K562 (cell line): ENCODE measurements around the gene N4BP2. TPM values are rescaled to one million over a fixed set of nuclear protein-coding genes. Genes with fewer than 3 reads are reported as not detected.

Source experiments
- CCNT2 ChIP-seq: IDR thresholded peaks from 2 replicates; pipeline ENCODE4 v1.6.1; 2011; ENCODE audit warnings: borderline replicate concordance, low read depth, mild to moderate bottlenecking, moderate library complexity, mixed read lengths, low read length; ENCODE audit not compliant: insufficient read length; ENCODE audit errors: extremely low read depth
- CREB1 ChIP-seq, 2 experiments: sonication (generic) in 1 of 2; formaldehyde crosslinking in 1 of 2; IDR thresholded peaks; 2 replicates each; pipeline versions ENCODE4 v1.6.1 to v1.8.0; 2012 to 2022; ENCODE audit warnings: inconsistent platforms in 1 of 2, mild to moderate bottlenecking in 1 of 2, missing genetic modification reagents in 1 of 2, moderate library complexity in 1 of 2
- EP400 ChIP-seq: fragments of 450-650 bp; IDR thresholded peaks from 2 replicates; pipeline ENCODE4 v1.6.1; 2017; ENCODE audit warnings: antibody characterized with exemption, mild to moderate bottlenecking, moderate library complexity
- ETV1 ChIP-seq: fragments of 450-650 bp; conservative IDR thresholded peaks from 2 replicates; pipeline ENCODE4 v1.6.1; 2016; ENCODE audit warnings: missing genetic modification characterization, control low read depth, low read depth, missing compliant biosample characterization
- FOXK2 ChIP-seq, 2 experiments: fragments of 450-650 bp; IDR thresholded peaks in 1 of 2; conservative IDR thresholded peaks in 1 of 2; 2 replicates each; pipeline ENCODE4 v1.6.1; 2016; ENCODE audit warnings: low read depth in 2 of 2, mild to moderate bottlenecking in 1 of 2
- HNRNPLL ChIP-seq: fragments of 200-400 bp; formaldehyde crosslinking; IDR thresholded peaks from 2 replicates; pipeline ENCODE4 v1.6.1; 2017; ENCODE audit warnings: low read length, low read depth, mild to moderate bottlenecking; ENCODE audit not compliant: poor library complexity, severe bottlenecking
- MAFF ChIP-seq: IDR thresholded peaks from 2 replicates; pipeline ENCODE4 v1.6.1; 2012; ENCODE audit warnings: low read length, improper control_type of control experiment
- MTA1 ChIP-seq: fragments of 450-650 bp; IDR thresholded peaks from 2 replicates; pipeline ENCODE4 v1.6.1; 2017; ENCODE audit warnings: borderline replicate concordance
- RBM34 ChIP-seq: fragments of 200-400 bp; formaldehyde crosslinking; IDR thresholded peaks from 2 replicates; pipeline ENCODE4 v1.6.1; 2018; ENCODE audit warnings: low read length, borderline replicate concordance; ENCODE audit not compliant: insufficient read depth
- ZC3H4 ChIP-seq: sonication (generic); formaldehyde crosslinking; IDR thresholded peaks from 2 replicates; pipeline ENCODE4 v1.9.0; 2021; ENCODE audit warnings: missing genetic modification reagents, borderline replicate concordance
- ZNF316 ChIP-seq: fragments of 450-650 bp; IDR thresholded peaks from 2 replicates; pipeline ENCODE4 v1.6.1; 2016
- polyA plus RNA-seq, 8 experiments: library from polyadenylated mRNA; depleted of rRNA in 4 of 8; stranded (reverse) in 5 of 8; unstranded in 3 of 8; fragments of >200 nt; fragmentation: Nextera tagmentation in 2 of 8; fragmentation: Illumina TruSeq in 1 of 8; extraction: Ambion mirVana in 2 of 8; extraction: Trizol in 1 of 8; gene quantifications; 2 replicates each; pipeline versions ENCODE4 v1.2.1 to v1.2.3, GENCODE V29; 2011 to 2014; ENCODE audit warnings: inconsistent platforms in 1 of 8, missing spikeins in 1 of 8
- total RNA-seq, 7 experiments: library from RNA; depleted of rRNA in 6 of 7; stranded (reverse); fragments of >200 nt in 6 of 7; fragmentation: Illumina TruSeq in 2 of 7; extraction: Trizol in 2 of 7; gene quantifications; 2 replicates each; pipeline versions ENCODE4 v1.2.1 to v1.2.3, GENCODE V29; 2011 to 2021; ENCODE audit warnings: low replicate concordance in 1 of 7
- TF ChIP-seq, protein P1 (sequence below): fragments of 450-650 bp; IDR thresholded peaks from 2 replicates; pipeline ENCODE4 v1.6.1; 2016; ENCODE audit warnings: low read depth
- TF ChIP-seq, protein P2 (sequence below): fragments of 450-650 bp; IDR thresholded peaks from 2 replicates; pipeline ENCODE4 v1.6.1; 2016; ENCODE audit warnings: antibody characterized with exemption

N4BP2 gene
- total and polyA plus RNA-seq, 9 of the 15 experiments (the other 6 are each of a cell fraction or from before 2014, with no cell fraction given) = 2.7 to 12.6 (median 7.6) TPM

DNA sequence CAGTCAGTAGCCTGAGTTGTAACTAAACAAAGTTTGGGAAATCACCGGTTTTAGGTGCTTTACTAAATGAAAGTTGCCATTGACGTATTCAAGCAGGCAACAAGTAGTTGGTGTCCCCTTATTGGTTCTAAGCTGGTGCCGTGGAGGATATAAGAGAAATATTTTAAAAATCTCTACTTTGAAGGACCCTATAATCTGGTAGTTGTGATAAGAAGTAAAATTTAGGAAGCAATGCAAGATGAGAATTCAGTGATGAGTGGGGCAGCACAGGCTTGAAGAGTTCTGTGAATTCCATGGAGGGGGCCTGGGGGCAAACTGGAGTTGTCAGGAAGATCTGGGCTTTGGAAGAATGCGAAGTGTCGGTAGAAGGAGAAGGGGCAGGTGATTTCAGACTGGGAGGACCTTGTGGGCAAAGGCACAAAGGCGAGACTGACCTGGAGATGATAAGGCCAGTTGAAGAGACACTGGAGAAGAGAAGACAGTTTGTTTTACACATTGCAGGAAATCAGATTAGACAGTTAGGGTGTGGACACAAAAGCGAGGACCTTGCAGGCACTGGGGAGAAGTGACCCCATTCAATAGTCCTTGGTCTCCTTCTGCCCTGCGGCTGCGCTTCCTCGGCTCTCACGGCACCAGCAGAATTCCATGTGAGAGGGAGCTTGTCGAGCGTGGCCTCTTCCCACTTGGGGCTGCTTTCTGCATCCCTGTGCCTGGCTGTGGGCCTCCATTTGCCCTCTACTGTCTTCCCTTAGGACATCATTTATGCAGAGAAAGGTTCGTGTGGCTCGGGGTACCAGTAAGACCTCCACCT lies 141.4 kb downstream of the N4BP2 start (continued):
- no peak for TF ChIP-seq ZC3H4
- no peak for TF ChIP-seq ETV1 (tag)
- no peak for TF ChIP-seq RBM34
- TF ChIP-seq, protein P1, sequence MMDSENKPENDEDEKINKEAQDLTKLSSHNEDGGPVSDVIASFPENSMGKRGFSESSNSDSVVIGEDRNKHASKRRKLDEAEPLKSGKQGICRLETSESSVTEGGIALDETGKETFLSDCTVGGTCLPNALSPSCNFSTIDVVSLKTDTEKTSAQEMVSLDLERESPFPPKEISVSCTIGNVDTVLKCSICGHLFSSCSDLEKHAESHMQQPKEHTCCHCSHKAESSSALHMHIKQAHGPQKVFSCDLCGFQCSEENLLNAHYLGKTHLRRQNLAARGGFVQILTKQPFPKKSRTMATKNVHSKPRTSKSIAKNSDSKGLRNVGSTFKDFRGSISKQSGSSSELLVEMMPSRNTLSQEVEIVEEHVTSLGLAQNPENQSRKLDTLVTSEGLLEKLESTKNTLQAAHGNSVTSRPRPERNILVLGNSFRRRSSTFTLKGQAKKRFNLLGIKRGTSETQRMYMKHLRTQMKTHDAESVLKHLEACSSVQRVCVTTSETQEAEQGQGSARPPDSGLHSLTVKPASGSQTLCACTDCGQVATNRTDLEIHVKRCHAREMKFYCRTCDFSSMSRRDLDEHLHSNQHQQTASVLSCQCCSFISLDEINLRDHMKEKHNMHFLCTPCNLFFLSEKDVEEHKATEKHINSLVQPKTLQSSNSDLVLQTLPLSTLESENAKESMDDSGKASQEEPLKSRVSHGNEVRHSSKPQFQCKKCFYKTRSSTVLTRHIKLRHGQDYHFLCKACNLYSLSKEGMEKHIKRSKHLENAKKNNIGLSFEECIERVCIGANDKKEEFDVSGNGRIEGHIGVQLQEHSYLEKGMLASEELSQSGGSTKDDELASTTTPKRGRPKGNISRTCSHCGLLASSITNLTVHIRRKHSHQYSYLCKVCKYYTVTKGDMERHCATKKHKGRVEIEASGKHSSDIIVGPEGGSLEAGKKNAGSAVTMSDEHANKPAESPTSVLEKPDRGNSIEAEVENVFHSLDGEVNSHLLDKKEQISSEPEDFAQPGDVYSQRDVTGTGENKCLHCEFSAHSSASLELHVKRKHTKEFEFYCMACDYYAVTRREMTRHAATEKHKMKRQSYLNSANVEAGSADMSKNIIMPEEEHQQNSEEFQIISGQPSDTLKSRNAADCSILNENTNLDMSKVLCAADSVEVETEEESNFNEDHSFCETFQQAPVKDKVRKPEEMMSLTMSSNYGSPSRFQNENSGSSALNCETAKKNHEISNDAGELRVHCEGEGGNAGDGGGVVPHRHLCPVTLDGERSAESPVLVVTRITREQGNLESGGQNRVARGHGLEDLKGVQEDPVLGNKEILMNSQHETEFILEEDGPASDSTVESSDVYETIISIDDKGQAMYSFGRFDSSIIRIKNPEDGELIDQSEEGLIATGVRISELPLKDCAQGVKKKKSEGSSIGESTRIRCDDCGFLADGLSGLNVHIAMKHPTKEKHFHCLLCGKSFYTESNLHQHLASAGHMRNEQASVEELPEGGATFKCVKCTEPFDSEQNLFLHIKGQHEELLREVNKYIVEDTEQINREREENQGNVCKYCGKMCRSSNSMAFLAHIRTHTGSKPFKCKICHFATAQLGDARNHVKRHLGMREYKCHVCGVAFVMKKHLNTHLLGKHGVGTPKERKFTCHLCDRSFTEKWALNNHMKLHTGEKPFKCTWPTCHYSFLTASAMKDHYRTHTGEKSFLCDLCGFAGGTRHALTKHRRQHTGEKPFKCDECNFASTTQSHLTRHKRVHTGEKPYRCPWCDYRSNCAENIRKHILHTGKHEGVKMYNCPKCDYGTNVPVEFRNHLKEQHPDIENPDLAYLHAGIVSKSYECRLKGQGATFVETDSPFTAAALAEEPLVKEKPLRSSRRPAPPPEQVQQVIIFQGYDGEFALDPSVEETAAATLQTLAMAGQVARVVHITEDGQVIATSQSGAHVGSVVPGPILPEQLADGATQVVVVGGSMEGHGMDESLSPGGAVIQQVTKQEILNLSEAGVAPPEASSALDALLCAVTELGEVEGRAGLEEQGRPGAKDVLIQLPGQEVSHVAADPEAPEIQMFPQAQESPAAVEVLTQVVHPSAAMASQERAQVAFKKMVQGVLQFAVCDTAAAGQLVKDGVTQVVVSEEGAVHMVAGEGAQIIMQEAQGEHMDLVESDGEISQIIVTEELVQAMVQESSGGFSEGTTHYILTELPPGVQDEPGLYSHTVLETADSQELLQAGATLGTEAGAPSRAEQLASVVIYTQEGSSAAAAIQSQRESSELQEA = no peak
- TF ChIP-seq ZNF316 = no peak
- TF ChIP-seq MTA1 = peak; percentile 45; the same call in 1 of the 2 replicates
- TF ChIP-seq FOXK2 (conservative IDR thresholded peaks at IDR 0.05 in 1 of 2, IDR thresholded peaks at IDR 0.05 in 1 of 2; ENCODE audit: low read depth in 2 of 2) = peak in 1 of 2 experiments; percentile 47; a peak in 2 of 4 replicates
- TF ChIP-seq, protein P2, sequence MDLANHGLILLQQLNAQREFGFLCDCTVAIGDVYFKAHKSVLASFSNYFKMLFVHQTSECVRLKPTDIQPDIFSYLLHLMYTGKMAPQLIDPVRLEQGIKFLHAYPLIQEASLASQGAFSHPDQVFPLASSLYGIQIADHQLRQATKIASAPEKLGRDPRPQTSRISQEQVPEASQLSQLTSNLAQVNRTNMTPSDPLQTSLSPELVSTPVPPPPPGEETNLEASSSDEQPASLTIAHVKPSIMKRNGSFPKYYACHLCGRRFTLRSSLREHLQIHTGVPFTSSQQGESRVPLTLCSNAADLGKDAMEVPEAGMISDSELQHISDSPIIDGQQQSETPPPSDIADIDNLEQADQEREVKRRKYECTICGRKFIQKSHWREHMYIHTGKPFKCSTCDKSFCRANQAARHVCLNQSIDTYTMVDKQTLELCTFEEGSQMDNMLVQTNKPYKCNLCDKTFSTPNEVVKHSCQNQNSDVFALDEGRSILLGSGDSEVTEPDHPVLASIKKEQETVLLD = peak; percentile 69
- TF ChIP-seq HNRNPLL = no peak
- TF ChIP-seq CCNT2 = peak; percentile 83
- no peak for TF ChIP-seq MAFF
- peak; percentile 51 for TF ChIP-seq EP400
- TF ChIP-seq CREB1 (IDR thresholded peaks at IDR 0.05) = no peak
- TF ChIP-seq CREB1 (CRISPR knock-in tag; IDR thresholded peaks at IDR 0.05) = no peak
